ENCODE results near the gene LRRC15.

The LRRC15 gene

GRCh38 chr3:194360568-194360967, 9.0 kb downstream of the LRRC15 start:
- DNase-seq (ENCODE audit: low spot score), result no peak

- DNase-seq (ENCODE audit: low spot score), result no peak
Observed at GRCh38 chr3:194357681-194358080, 11.9 kb downstream of the LRRC15 start.

GRCh38 chr3:194355379-194355778, 14.2 kb downstream of the LRRC15 start:
- no peak for DNase-seq (ENCODE audit: low spot score)

- DNase-seq (ENCODE audit: low spot score), result no peak
Observed at GRCh38 chr3:194354315-194354714, 15.2 kb downstream of the LRRC15 start.

- no peak for DNase-seq (ENCODE audit: low spot score)
Observed at GRCh38 chr3:194352667-194353246, 16.8 kb downstream of the LRRC15 start.

GRCh38 chr3:194351952-194352536, 17.5 kb downstream of the LRRC15 start:
- no peak for DNase-seq (ENCODE audit: low spot score)

GRCh38 chr3:194351080-194351672, 18.4 kb downstream of the LRRC15 start, which contains the start of gene CPN2:
TSS of gene CPN2 (minus strand) at chr3:194351328. CDS start at chr3:194342702, 8,626 bp downstream.
- DNase-seq (ENCODE audit: low spot score), result no peak

- DNase-seq (ENCODE audit: low spot score), result no peak
Observed at GRCh38 chr3:194350726-194351071, 18.8 kb downstream of the LRRC15 start.

- DNase-seq (ENCODE audit: low spot score), result no peak
Observed at GRCh38 chr3:194348354-194348753, 21.2 kb downstream of the LRRC15 start.

GRCh38 chr3:194346621-194347020, 22.9 kb downstream of the LRRC15 start:
- no peak for DNase-seq (ENCODE audit: low spot score)

GRCh38 chr3:194346035-194346434, 23.5 kb downstream of the LRRC15 start:
- DNase-seq (ENCODE audit: low spot score), result no peak

- DNase-seq (ENCODE audit: low spot score), result peak; percentile 54
Observed at GRCh38 chr3:194344012-194344411, 25.5 kb downstream of the LRRC15 start.

GRCh38 chr3:194343561-194343893, 26.0 kb downstream of the LRRC15 start:
- no peak for DNase-seq (ENCODE audit: low spot score)

GRCh38 chr3:194342861-194343560, 26.5 kb downstream of the LRRC15 start:
- no peak for DNase-seq (ENCODE audit: low spot score)

- no peak for DNase-seq (ENCODE audit: low spot score)
Observed at GRCh38 chr3:194340757-194341400, 28.7 kb downstream of the LRRC15 start.

- no peak for DNase-seq (ENCODE audit: low spot score)
Observed at GRCh38 chr3:194339840-194340239, 29.7 kb downstream of the LRRC15 start.

GRCh38 chr3:194339356-194339755, 30.2 kb downstream of the LRRC15 start:
- no peak for DNase-seq (ENCODE audit: low spot score)

GRCh38 chr3:194337965-194338753, 31.4 kb downstream of the LRRC15 start:
- DNase-seq (ENCODE audit: low spot score), result no peak

- DNase-seq (ENCODE audit: low spot score), result no peak
Observed at GRCh38 chr3:194336601-194337355, 32.8 kb downstream of the LRRC15 start.

- DNase-seq (ENCODE audit: low spot score), result no peak
Observed at GRCh38 chr3:194333981-194334320, 35.6 kb downstream of the LRRC15 start.

Measured in RKO (cell line).